Lung microvascular endothelial cell (primary cell): Measurements from ENCODE around the gene BCAS3. TPM values are rescaled to one million over a fixed set of nuclear protein-coding genes. Genes with fewer than 3 reads are reported as not detected.

Source experiments
- DNase-seq, 2 donors: peaks; one replicate each; pipeline versions ENCODE4 v3.0.0 to v3.0.0-alpha.2; 2010; ENCODE audit warnings: low read depth in 2 of 2
- total RNA-seq: library from RNA; depleted of rRNA; stranded (reverse); fragments of >200 nt; gene quantifications from 2 replicates; pipeline ENCODE4 v1.2.1, GENCODE V29; 2014

BCAS3 gene
- total RNA-seq, 1 donor from 2014 or later: 17.9 TPM

DNA sequence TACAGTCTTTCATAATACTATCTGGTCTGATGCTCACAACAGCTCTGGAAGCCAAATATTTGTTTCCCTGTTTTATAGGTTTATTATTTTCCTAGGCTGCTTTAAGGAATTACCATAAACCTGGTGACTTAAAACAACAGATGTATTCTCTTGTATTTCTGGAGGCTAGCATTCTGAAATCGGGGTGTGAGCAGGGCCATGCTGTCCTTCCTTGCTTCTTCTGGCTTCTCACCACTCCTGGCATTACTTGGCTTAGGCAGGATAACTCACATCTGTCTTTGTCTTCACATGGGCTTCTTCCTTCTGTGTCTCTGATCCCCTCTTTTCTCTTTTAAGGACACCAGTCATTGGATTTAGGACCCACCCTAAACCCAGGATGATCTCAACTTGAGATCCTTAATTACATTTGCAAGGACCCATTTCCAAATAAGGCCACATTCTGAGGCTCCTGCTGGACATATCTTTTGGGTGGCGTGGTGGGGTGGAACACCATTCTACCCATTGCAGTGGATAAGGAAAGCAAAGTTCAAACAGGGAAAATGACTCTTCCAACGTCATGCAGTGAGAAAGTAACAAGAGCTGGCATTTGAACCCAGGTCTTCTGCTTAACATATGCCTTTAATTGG is 682.8 kb downstream of the BCAS3 start:
- no peak for DNase-seq

DNA sequence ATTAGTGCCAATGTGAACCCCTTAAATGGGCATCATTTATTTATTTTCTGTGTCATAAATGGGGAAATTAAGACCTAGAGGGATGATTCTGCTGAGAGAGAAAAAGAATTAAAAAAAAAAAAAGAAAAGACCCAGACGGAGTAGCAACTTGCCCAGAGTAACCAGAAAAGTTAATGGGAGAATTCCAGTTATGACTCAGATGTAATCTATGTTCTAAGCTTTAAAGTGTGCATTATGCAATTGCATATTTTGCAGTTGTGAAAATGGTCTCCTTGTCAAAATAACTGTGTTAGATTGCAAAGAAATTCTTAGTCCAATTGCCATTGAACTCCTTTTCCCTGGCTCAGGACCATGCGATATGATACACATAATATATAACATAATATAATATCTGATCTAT is 683.4 kb downstream of the BCAS3 start:
- DNase-seq: no peak

DNA sequence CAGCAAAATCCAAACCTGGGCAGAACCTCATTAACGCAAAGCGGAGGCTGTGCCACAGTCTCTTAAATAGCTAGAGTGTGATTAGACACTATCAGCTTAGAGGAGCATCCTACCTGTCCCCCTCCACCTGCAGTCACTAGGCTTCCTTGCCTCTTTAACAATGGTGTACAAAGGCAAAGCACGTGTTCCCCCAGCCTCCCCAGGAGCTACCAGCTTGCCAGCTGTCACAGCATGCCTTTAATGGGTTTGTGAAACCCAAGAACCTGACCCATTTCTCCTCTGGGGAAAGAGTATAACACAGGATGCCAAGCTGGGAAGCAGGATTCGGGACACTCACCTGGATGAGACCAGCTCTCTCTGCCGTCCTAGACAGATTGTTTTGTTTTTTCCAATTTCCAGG is 684.7 kb downstream of the BCAS3 start:
- no peak for DNase-seq

DNA sequence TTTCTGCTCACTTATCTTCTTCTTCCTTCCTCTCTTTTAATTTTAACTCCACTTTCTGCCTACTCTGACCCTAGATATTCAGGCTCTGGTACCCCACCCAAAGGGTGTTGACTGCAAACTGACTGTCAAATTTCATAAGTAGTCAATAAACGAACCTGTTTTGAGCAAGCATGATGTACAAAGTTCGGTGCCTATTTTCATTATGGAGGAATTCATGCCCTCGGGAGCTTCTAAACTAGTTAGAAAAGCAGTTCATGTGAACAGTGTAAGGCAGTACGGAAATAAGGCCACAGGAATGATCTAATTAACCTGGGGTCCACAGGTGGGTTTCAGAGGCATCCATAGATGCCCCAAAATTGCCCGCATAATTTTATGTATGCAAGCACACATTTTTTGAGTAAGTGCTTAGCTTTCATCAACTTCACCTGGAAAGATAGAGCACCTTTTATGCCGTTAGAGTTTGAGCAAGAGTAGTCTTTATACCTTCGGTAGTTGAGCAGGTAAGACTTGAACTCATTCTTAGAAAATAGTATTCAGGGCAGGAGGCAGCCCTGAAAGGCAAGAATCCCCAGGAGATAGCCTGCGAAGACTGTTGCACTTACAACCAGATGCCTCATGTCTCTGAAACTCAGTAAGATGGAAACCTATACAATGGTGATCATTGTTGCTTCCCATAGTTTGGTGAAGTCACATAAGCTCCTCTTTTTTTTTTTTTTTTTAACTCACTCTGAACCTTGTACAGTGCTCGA is 685.4 kb downstream of the BCAS3 start:
- no peak for DNase-seq

DNA sequence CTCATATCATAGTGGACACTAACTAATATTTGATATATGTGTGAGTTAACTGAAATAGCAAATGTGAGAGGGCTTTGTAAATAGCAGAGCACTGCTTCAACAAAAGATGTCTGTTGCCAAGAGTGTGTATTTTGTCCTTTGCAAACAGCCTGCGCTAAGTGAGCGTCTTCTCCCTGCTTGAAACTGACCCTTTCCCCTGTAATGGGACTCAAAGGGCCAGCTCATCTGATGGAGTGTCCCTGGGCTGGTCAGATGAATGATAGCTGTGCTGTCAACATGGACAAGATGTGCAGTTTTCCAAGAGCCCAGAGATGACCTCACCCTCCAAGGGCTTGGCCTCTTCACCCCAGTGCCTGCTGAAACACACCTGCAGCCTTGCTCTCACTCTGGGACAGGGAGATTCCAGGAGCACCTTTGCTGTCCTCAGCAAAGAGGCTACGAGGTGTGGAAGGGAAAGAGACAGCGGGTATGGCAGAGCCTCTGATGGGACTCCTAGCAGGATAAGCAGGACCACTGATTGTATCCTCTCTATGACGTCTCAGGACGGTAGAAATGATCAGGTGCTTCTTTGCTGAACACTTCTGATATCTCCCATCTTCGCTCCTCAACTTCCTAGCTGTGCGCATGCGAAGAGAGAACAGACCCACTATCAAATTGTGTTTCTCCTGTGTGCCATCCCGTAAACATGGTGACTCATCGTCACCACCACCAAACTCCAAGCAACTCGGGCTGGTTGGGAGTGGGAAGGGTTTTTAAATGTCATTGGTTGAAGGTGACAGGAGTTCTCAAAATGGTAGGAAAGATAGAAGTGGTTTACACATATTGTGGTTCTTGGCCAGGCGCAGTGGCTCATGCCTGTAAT is 686.2 kb downstream of the BCAS3 start:
- no peak for DNase-seq

DNA sequence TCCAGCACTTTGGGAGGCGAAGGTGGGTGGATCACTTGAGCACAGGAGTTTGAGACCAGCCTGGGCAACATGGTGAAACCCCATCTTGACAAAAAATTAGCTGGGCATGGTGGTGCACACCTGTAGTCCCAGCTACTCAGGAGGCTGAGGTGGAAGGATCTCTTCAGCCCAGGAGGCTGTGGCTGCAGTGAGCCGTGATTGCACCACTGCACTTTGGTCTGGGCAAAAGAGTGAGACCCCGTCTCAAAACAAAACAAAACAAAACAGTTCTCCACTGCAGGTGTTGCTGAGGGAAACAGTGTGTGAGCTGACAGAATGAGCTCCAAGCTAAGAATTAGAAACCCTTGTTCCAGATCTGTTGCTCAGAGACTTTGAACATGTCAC is 686.8 kb downstream of the BCAS3 start:
- no peak for DNase-seq

DNA sequence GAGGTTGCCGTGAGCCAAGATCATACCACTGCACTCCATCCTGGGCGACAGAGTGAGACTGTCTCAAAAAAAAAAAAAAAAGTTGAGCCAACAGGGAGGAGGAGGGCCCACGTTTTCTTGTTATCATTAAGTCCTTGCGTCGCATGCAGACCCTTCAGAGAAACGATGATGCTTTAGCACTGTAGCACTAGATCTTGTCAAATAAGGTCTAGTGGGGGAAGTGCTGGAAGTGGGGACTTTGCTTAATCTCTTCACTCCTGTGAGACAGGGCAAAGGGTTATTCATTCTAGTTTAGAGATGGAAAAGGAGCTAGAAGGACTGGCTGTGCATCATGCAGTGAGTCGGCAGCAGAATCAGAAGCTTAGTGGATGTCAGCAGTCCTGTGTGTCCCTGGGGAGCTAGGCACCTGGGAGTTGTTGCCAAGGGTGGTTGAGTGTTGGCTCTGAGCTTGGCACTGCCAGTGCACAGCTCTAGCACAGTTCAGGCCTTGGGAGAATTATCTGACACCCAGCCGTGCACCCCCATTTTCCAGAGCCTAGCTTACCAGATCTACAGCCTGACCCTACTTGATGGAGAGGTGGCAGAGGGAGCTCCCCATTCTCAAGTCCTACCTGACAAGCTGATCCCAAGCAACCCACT is 688.5 kb downstream of the BCAS3 start:
- DNase-seq: no peak

DNA sequence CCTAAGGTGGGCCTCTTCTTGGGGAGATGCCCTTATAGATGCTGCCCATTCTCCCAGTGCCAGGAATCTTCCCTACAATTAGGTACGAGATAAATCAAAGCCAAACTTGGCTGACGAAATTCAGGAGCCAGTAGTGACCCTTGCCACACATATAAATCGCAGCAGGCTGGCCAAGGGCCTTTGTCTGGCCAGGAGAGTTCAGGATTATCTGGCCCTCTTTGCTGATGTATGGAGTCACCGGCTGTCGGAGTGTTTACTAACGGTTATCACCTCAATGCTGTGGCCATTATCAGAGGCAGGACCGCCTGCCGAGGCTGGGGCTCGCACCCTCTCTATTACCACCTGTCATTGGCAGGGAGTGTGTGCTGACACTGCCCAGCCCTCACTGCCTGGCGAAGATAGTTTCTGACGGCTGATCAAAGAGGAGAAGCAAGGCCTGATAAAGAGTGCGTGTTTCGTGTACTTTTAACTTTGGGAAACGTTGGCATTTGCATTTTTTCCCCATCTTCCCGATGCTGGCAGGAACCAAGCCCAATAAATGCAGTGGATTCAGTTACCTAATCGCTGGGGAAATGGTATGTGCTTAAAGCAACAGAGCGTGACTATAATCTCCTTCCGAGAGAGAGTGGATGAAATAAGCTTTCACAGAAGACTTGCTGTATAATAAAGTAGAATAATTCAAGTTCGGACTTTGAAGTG is 689.2 kb downstream of the BCAS3 start:
- no peak for DNase-seq

DNA sequence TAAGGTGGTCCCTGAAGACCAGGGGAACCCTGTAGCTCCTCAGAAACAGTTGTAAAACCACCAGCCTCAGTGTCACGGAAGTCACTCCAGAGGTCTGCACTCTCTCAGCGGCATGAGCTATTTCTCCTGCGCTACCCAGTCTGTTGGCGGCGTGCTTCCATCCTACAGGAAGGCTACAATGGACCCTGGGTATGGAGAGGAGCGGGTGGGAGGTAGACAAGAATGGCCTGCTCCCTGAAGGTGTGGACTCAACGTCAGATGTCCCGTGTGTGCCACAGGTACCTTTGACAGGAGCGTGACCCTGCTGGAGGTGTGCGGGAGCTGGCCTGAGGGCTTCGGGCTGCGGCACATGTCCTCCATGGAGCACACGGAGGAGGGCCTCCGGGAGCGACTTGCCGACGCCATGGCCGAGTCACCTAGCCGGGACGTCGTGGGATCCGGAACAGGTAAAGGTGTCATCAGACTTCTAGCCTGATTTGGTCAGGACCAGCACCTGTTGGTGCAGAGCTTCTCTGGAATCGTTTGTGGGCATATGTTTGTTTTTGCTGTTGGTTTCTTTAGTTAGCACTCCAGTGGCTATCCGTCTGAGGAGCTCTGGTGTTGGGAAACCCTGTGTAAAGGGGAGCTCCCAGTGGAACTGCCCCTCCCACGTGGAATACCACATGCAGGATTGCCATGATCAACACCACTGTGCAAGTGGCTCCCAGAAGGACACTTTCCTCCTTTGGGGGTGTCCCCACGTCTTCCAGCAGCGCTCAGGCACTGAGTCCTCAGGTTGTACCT is 690.6 kb downstream of the BCAS3 start:
- DNase-seq: no peak

DNA sequence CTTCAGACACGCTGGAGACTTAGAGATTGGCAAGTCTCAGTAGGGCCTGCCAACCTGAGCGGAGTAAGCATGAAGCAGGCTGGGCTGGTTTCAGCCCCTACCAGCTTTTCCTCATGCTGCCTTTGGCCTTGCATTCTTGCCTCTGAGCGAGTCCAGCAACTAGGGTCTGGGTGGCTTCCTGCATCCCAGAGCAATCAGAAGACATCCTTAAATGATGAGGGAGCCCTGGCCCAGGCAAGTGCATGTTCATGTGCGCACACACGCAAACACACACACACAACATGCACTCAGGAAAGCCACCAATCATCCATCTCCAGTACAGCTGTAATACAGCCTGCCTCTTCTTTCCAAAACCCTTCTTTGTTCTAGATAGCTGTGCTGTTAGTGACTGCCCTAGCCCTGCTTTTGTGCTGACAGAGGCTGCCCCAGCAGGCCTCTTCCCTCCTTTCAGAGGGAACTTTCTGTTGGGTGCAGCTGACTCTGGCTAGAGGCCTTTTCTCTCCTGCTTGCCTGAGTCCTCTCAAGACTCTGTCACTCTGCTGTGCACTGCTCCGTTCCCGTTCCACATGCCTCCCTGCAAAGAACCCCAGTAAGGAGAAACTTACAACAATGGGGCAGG is 691.3 kb downstream of the BCAS3 start:
- DNase-seq: no peak

DNA sequence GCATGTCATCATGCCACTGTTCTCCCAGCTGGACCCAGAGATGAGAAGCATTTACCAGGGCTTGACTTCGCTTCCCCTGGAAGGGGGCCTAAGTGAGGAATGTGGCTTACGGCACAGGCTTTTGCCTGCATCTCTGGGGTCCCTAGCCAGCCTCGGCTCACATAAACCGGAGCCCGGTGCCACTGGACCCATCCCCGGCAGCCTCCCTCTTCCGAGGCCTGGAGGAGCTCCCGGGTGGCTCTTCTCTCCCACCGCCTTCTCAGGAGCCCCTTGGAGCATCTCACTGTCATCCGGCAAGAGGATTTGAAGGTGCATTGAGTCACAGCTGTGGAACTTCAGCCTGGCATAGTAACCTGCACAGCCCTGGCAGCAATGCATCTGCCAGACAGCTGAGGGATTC is 692.1 kb downstream of the BCAS3 start:
- DNase-seq: no peak

DNA sequence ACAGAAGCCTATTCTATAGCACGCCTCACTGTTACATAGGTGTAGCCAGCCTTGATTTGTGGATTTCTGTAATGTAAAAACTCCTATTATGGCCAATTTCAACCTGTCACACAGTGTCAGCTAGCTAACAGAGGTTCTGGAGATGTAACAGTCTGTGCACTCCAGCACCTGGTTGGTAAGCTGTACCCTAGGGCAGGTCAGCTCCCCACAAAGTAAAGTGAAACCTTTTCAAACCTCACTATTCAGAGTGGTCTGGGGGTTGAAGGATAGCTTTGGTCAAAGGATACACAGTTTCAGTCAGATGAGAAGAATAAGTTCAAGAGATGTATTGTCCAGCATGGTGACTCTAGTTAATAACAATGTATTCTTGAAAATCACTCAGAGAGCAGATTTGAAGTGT is 693.5 kb downstream of the BCAS3 start:
- DNase-seq: no peak

DNA sequence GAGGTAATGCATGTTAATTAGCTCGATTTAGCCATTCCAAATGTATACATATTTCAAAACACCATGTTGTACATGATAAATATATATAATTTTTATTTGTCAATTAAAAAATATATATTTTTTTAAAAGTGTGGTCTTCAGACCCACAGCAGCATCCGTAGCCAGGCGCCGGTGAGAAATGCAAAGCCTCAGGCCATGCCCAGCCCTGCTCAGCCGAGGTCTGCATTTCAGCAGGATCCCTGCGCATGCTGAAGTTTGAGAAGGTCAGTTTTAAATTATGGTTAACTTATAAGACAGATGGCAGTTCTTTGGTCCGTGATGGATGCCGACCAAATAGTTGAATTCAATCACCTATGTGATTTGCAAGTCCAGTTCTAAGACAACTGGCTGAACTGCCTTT is 694.0 kb downstream of the BCAS3 start:
- no peak for DNase-seq

DNA sequence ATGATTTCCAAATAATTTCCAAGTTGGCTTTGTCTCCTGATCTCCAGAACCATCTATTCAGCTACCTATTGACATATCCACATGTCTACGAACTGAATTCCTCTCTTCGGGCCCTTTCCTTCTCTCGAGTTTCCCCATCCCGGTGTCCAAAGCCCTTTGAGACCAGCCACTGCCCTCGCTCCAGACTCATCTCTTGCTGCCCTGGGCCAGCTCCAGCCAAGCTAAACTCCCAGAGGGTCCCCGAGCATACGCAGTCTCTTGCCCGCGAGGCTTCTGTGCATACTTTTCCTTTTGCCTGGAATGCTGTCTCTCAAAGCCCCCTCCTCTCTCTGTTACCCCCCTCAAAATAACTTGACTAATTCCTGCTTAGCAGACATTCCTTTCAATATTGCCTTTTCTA is 694.8 kb downstream of the BCAS3 start:
- no peak for DNase-seq

DNA sequence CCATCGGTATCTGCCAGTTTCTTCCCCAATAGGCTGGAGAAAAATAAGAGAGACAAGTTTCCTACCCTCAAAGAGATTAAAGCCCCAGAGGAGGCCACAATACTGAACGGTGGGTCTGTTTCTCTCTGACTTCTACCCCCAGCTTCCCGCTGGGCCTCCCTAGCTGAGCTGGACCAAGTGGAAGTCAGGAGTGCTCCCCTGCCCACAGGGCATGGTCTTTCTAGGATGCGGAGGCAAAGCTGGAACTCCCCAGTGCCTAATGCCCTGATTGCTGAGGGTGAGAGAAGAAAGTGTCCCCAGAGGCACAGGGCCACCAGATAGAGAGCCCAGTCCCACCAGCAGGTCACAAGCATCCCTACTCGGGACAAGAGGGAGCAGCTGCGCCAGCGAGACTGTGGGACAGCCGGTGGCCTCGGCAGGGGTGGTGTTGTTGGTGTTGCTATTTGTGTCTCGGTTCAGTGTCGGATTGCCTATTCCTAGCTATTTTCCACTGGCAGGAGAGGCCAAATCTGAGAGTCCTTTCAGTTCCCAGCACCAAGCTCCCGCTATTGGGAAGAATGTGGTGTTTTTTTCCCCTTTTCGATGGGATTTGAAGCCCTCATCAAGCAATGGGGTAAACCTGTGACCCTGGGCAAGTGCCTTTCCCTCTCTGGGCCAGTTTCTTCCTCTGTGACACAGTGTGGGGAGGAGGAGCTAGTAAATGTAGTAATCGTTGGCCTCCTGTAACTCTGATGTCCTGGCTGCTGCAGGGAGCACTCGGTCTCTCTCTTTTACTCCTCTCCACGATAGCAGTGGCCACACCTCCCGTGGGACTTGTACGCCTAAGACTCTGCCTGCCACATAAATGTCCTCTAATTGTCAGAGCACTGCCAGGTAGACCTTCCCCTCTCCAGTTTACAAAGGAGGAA is 699.5 kb downstream of the BCAS3 start:
- DNase-seq: no peak

DNA sequence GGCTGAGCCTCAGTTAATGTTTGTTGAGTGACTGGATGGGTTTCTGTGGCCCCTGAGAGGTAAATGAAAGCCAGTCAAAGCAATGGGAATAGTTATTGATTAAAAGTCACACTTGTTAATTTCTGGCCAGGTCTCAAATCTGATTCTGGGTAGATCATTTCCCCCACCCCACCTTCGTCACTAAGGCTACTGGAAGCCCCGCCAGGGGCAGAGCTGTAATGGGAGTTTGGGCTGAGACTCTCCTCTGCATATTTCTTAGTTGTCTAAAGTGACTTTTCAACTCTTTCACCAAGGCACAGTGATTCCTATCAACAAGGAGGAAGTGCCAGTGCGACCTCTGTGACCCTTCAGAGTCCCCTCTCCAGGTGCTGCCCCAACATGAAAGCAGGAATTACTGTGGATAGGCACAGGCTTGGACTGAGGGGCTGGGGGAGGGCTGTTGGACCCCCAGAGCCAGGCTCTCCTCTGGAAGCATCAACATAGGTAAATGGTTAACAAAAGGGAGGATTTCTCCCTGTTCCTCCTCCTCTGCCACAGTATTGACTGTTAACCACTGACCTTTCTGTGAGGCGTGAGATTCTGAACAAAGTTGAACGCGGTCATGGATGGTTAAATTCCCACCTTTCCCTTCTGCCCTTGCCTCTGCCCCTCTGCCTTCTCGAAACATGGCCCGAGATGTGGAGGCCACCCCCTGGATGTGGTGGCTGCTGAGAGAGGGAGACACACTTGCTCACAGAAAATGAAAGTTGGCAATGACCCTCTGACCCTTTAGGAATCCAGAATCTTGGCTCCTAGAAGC is 701.2 kb downstream of the BCAS3 start:
- DNase-seq: no peak

DNA sequence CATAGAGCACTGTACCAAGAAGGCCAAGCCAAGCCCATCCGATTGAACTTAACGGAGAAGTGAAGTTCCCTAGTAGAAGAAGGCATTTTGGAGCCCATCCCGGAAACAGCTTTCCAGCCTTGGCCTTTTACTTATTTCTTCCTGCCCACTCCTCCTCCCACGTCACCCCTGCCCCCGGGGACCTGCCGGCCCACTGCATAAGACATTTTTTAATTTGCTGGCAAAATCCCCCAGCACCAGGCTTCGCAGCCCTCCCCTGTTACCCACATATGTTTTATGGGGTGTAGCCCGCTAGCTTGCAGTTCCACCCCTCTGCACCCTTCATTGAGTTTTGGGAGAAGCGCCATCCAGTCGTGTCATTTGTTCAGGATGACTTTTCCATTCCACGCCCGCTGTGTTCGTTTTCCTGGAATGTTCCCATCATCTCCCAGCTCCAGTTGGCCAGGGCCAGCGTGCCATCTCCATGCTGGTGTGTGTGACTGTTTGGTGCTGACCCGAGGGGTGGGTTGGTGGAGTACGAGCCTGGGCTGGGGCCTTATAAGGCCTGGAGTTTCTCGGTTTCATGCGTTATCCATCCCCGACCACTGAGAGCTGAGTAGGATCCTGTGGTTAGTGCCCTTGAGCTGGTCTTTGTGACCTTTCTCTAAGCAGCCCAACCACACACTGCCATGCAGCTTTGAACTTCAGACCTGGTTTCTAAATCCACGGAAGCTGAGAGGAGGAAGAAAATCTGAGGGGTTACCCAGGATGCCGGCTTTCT is 702.0 kb downstream of the BCAS3 start:
- no peak for DNase-seq
